ENCODE measurements around the gene ATG4C. TPM values are rescaled to one million over a fixed set of nuclear protein-coding genes. Genes with fewer than 3 reads are reported as not detected.

The ATG4C gene
- total RNA-seq, 1 experiment from 2014 or later = 13.8 TPM

DNA sequence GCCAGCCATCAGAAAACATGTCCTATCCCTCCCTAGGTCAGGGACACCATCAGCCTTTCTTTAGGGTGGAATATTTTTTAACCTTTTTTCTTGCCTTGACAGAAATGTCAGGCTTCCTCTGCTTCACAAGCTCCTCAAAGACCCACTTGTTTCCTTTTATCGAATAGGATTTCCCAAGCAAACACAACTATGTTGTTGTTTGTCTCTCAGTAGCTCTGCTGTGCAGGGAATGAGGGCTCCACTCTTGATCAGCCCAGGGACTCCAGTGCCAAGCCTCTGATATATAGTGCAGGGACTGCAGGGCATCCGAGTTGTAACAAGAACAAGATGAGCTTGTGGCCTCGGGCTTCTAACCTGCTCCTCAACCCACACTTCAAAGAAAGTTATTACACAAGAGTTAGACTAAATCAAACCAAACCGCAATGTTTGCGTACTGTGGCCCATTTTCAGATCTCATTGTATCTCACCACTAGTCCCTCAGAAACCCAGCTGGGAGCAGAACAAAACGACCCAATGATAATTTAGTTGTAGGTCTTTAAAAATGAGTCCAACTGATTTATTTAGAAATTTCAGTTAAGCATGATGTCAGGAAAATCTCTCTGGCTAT, 108.1 kb downstream of the ATG4C start:
- no peaks in the 10 kb centered on the region for H3F3A ChIP-seq (ENCODE audit: insufficient read depth, low read depth)
- POLR2A ChIA-PET (ENCODE audit: unreplicated experiment) = interaction anchor here (0.6 kb wide), 2 partner anchors 201 to 269 kb away, joined by 4 to 5 read pairs; no protein-coding TSS in a partner anchor
- no peak overlapping the region for H3K27ac ChIP-seq
- no peak overlapping the region for H3K4me3 ChIP-seq
- no peaks in the 10 kb centered on the region for H3K9me2 ChIP-seq (ENCODE audit: insufficient read depth)
- H3K9me3 ChIP-seq (ENCODE audit: insufficient read depth, low read depth) = no peaks in the 10 kb centered on the region
- peaks cover 36% of the 10 kb centered on the region; the same call in 1 of the 2 replicates for H3K27me3 ChIP-seq (ENCODE audit: insufficient read depth, low read depth)
- no peaks in the 10 kb centered on the region for H4K20me1 ChIP-seq (ENCODE audit: insufficient read depth)
- no peaks in the 10 kb centered on the region for H3K36me3 ChIP-seq (ENCODE audit: low read depth)
- H2AFZ ChIP-seq = no peak overlapping the region
- TF ChIP-seq CTCF (conservative IDR thresholded peaks at IDR 0.05) (no peak), EZH2 (IDR thresholded peaks at IDR 0.05; ENCODE audit: low read depth) (no peak)
- intact Hi-C loops (cut with micrococcal nuclease; ENCODE audit: unreplicated experiment) = no loop called here
- no TSS peak for BruUV-seq (replicated peaks)
- DNase-seq = no peak
- H3K4me1 ChIP-seq (replicated peaks; ENCODE audit: insufficient read depth) = no peaks in the 10 kb centered on the region
- H3K4me2 ChIP-seq = no peak overlapping the region
- H3K79me2 ChIP-seq (ENCODE audit: low read depth) = no peaks in the 10 kb centered on the region
- CTCF ChIA-PET = no interaction called here

GRCh38 chr1:62897788-62898187, 113.9 kb downstream of the ATG4C start:
- no peak for DNase-seq
- no peak overlapping the region for H3K27ac ChIP-seq
- CTCF ChIA-PET = no interaction called here
- H3K9me3 ChIP-seq (ENCODE audit: insufficient read depth, low read depth) = no peaks in the 10 kb centered on the region
- H3K27me3 ChIP-seq (ENCODE audit: insufficient read depth, low read depth) = peaks cover 23% of the 10 kb centered on the region; the same call in 1 of the 2 replicates
- H3K4me2 ChIP-seq = no peak overlapping the region
- H4K20me1 ChIP-seq (ENCODE audit: insufficient read depth) = no peaks in the 10 kb centered on the region
- H3K9me2 ChIP-seq (ENCODE audit: insufficient read depth) = no peaks in the 10 kb centered on the region
- H3K79me2 ChIP-seq (ENCODE audit: low read depth) = no peaks in the 10 kb centered on the region
- no peaks in the 10 kb centered on the region for H3F3A ChIP-seq (ENCODE audit: insufficient read depth, low read depth)
- TF ChIP-seq EZH2 (IDR thresholded peaks at IDR 0.05; ENCODE audit: low read depth) (no peak), CTCF (conservative IDR thresholded peaks at IDR 0.05) (no peak)
- POLR2A ChIA-PET (ENCODE audit: unreplicated experiment) = no interaction called here
- no peaks in the 10 kb centered on the region for H3K36me3 ChIP-seq (ENCODE audit: low read depth)
- no peak overlapping the region for H3K4me3 ChIP-seq
- intact Hi-C loops (cut with micrococcal nuclease; ENCODE audit: unreplicated experiment) = no loop called here
- H3K4me1 ChIP-seq (replicated peaks; ENCODE audit: insufficient read depth) = no peaks in the 10 kb centered on the region
- H2AFZ ChIP-seq = no peak overlapping the region
- no TSS peak for BruUV-seq (replicated peaks)

DNA sequence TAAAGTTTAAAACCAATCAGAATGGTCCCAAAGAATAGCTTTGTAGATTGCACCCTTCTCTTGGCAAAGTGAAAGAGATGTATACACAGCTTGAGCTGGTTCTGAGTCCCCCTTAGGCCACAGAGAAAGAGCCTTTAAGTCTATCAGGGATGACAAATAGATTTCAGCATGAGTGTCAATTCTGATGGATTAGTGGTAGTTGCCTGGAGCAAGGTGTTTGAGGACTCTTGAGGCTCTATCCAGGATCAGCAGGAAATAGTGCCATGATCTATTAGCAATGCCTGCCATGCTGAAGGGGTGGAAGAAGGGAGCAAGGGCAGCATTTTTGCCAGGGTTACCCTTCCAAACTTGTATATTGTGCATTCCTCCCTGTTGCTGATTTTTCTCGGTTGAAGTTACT, 116.6 kb downstream of the ATG4C start:
- intact Hi-C loops (cut with micrococcal nuclease; ENCODE audit: unreplicated experiment) = no loop called here
- POLR2A ChIA-PET (ENCODE audit: unreplicated experiment) = no interaction called here

More for the DNA sequence above, 116.6 kb downstream of the ATG4C start:
- Histone ChIP-seq H3K9me3 (ENCODE audit: insufficient read depth, low read depth) (no peaks in the 10 kb centered on the region), H4K20me1 (ENCODE audit: insufficient read depth) (no peaks in the 10 kb centered on the region), H3K36me3 (ENCODE audit: low read depth) (no peaks in the 10 kb centered on the region), H3K79me2 (ENCODE audit: low read depth) (no peaks in the 10 kb centered on the region), H2AFZ (no peak overlapping the region), H3K9me2 (ENCODE audit: insufficient read depth) (no peaks in the 10 kb centered on the region), H3K4me2 (no peak overlapping the region), H3K27ac (no peak overlapping the region), H3K4me3 (no peak overlapping the region), H3K4me1 (replicated peaks; ENCODE audit: insufficient read depth) (no peaks in the 10 kb centered on the region), H3K27me3 (ENCODE audit: insufficient read depth, low read depth) (0 out of 2 replicates have a peak, but pooled peaks cover 7% of the 10 kb centered on the region), H3F3A (ENCODE audit: insufficient read depth, low read depth) (no peaks in the 10 kb centered on the region)
- CTCF ChIA-PET = no interaction called here
- no peak for DNase-seq
- TF ChIP-seq CTCF (conservative IDR thresholded peaks at IDR 0.05) (no peak), EZH2 (IDR thresholded peaks at IDR 0.05; ENCODE audit: low read depth) (no peak)
- no TSS peak for BruUV-seq (replicated peaks)

Measured in PC-9 (cell line).